Right ventricle myocardium superior (tissue), 1 donor: ENCODE data around the gene FBXL16. TPM values are rescaled to one million over a fixed set of nuclear protein-coding genes. Genes with fewer than 3 reads are reported as not detected.
"Not testable (repeated sequence)": the region's sequence is repeated elsewhere in the genome, so short reads cannot be mapped to it uniquely, and the experiment has no call there.

Source experiments
- ATAC-seq: fragments of 200-7000 bp; cut with Tn5 transposase; one replicate; pipeline ENCODE4 v1.9.1; 2020; ENCODE audit warnings: mild to moderate bottlenecking; ENCODE audit not compliant: poor library complexity
- DNase-seq: peaks from one replicate; pipeline ENCODE4 v3.0.0-alpha.2; 2020
- intact Hi-C: fragments of 100-400 bp; cut with DNase I; formaldehyde crosslinking; loops from one replicate; pipeline ENCODE4 v1.11.2; 2022
- total RNA-seq: library from RNA; stranded (reverse); fragmentation: NEBNext Ultra II Directional; extraction: Animal tissue kit (Norgen Biotek cat#: 25700); gene quantifications from one replicate; pipeline ENCODE4 v1.2.1, GENCODE V29; 2021
- donor health status: DM: no; HTN: yes; CAD: no; lungs with severe emphysema.

The FBXL16 gene
- total RNA-seq, 1 donor from 2014 or later = not detected

DNA sequence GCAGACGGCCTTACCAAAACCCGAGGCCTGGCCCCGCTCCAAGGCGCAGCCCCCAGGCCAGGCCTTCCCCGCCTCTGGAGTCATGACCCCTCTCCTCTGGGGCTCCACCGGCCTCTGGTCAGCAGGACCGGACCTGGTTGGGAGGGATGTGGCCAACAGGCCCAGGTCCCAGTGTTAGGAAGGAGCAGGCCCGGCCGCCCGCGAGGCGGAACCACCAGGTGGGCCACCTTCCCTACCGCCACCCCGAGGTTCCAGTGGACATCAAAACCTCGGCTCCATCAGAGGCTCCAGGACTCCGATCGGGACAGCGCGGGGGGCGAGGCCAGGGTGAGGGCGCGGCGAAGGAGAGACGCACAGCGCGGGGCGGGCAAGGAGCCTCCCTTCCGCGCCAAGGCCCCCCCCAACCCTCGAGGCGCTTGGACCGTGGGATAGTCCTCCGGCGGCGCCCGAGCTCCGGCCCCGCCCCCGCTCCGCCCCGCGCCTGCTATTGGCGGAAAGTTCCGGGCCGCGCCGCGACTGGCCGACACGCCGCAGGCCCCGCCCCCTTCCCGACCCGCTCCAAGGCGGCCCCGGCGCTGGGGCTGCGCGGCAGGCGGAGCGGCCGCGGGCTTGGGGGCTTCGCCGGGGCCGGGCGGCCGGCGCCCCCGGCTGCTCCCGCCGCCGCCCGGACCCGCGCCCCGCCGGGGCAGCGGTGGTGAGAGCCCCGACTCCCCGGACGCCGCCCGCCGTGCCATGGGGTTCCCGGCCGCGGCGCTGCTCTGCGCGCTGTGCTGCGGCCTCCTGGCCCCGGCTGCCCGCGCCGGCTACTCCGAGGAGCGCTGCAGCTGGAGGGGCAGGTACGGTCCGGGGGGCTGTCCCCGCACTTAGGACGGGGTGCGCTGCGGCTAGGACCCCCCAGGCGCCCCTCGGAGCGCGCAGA is 9.2 kb upstream of the FBXL16 start, which contains the start of gene METRN:
METRN (plus strand) TSS at position 561 of the 919 bp plus-strand sequence; CDS start at position 733, 172 bp downstream.
- peak; percentile 94 for ATAC-seq
- peak; percentile 96 for DNase-seq
- intact Hi-C loops = loop anchor here (2.0 to 5.0 kb wide), 2 partner anchors 70 to 342 kb away; no protein-coding TSS in a partner anchor

DNA sequence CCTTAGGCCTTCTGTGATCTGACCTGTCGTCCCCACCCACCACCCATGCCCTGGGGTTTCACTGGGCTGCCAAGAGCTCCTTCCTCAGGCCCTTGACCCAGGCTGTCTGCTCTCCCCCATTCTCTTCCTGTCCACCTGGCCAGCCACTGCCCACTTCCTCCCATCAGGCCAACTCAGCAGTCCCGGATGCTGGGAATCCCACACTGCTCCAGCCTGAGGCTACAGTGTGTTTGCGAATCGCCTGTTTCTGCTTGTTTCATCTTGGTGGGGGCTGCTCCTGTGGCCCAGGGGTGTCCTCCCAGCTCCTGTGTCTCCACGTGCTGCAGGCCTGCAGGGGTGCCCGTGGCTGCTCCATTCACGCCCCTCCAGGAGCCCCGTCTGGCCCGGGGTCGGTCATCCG is 8.5 kb upstream of the FBXL16 start:
- ATAC-seq = no peak
- intact Hi-C loops = loop anchor here (2.0 to 5.0 kb wide), 2 partner anchors 71 to 343 kb away; no protein-coding TSS in a partner anchor
- DNase-seq = no peak

DNA sequence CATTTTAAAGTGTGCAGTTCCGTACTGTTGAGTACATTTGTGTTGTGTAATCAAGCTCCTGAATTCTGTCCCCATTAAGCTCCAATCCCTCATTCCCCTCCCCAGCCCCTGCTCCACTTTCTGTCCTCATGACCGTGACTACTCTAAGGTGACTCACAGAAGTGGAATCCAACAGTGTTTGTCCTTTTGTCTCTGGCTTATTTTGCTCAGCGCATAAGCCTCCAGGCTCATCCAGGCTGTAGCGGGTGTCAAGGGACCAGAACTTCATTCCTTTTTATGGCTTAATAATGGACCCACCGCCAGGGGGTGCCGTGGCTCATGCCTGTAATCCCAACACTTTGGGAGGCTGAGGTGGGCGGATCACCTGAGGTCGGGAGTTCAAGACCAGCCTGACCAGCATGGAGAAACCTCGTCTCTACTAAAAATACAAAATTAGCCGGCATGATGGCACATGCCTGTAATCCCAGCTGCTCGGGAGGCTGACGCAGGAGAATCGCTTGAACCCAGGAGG is 7.2 kb upstream of the FBXL16 start:
- not testable (repeated sequence) for ATAC-seq, DNase-seq
- intact Hi-C loops = loop anchor here (5.0 kb wide), 1 partner anchor 345 kb away; no protein-coding TSS in a partner anchor

DNA sequence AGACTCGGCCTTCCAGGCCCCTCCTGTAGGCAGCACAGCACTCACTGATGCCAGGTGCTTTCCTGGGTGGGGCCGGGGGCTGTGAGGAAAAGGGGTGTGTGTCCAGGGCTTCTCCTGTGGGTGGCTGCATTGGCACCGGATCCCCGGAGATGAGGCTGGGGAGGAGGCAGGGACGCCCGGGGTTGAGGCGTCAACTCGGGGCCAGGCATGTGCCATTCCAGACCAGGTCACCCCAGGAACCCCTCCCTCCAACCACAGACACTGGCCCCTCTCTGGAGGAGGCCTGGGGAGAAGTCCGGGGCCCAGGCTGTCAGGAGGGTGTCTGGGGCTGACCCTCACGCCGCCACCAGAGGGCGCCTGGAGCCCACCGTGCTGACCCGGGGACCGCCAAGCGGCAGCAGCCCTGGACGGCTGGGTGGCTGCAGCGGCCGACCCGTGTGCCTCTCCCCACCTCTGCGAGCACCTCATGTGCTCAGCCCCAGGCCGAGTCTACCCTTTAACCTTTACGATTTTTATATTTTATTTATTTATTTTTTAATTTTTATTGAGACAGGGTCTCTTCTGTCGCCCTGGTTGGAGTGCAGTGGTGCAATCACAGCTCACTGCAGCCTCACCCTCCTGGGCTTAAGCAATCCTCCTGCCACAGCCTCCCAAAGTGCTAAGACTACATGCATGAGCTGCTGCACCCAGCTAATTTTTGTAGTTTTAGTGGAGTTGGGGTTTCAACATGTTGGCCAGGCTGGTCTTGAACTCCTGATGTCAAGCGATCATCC is 6.1 kb upstream of the FBXL16 start:
- ATAC-seq (peak; percentile 74), DNase-seq (peak; percentile 88)
- intact Hi-C loops = loop anchor here (5.0 kb wide), 1 partner anchor 346 kb away; no protein-coding TSS in a partner anchor

DNA sequence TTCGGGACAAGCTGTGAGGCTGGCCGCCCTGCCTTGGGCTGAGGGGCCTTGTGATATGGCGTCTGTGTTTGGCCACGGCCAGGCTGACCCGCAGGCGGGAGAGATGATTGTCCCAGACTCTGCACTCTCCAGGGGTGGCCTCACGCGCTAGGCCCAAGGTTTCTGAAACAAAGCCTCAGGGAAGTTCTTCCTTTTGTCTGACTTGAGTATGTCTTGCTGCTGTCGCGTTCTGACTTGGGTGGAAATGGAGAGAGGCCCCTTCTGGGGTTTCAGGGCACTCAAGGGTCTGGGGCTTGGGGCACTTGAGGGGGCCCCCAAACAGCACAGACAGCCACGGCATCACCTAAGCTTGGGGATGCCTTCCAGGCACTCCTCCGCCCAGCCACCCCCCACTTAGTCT is 5.5 kb upstream of the FBXL16 start:
- intact Hi-C loops = loop anchor here (5.0 kb wide), 1 partner anchor 346 kb away; no protein-coding TSS in a partner anchor
- no peak for ATAC-seq

DNA sequence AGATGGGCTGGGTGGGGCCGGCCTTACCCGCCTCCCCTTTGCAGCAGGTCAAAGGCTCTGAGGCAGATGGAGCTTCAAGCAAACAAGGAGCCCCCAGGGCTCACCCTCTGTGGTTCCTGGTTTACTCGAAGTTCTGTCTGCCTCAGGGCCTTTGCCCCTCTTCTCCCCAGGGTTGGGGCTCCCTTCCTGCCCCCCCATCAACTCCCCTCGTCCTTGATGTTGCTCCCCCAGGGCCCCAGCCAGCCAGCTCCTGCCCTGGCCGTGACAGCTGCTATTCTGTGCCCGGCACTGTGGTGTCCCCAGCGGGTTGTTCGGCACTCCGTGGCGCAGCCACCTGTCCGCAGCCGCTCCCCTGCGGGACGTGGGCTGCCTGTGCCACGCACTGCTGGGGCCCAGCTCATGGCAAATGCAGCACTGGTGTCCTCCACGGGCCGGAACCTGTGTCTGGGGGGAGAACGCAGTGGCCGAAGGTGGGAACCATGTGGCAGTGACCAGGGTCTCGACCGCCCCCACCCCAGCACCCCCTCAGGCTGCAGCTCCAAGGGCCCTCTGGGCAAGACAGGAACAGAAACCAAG is 5.0 kb upstream of the FBXL16 start:
- ATAC-seq (no peak), DNase-seq (no peak)
- intact Hi-C loops = loop anchor here (5.0 kb wide), 1 partner anchor 347 kb away; no protein-coding TSS in a partner anchor

More for the DNA sequence above, 5.5 kb upstream of the FBXL16 start:
- no peak for DNase-seq

DNA sequence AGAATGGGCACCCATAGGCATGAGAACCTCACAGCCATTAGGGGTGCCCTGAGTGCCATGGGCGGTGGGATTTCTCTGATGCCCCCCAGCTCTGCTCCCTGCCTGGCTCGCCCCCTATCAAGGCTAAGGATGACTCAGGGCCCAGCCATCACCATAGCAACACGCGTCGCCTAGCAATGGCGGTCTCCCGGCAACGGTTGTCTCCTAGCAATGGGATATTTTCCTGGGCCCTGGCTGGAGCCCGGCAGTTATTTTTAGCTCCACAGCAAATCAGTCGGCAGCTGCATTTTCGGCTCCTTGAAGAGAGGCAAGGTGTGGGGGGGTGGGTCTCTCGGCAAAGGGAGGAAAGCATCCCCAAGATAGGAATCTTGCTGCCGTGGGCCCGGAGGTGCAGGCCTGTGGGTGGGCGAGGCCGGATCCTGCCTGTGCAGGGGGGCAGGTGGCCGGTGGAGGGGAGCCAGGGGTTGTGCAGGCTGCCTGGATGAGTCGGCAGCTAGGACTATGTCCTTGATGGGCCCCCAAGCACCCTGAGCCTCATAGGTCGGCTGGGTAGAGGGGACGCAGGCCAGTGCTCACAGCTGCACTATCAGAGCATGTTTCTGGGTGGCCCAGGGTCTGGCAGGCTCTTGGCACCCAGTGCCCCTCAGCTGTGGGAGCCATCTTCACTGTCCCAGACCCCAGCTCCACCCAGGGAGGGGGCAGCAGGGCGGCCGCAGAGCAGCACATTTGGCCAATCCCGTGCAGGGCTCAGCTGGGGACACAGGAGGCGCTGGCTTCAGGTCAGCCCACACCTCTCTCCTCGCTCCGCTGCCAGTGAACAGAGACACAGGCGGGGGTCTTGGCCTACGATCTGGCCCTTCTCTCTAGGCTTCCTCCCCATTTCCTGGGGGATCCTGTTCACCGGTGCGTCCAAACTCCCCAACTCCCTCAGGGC is 4.2 kb upstream of the FBXL16 start:
- ATAC-seq (no peak), DNase-seq (no peak)
- intact Hi-C loops = loop anchor here (5.0 kb wide), 1 partner anchor 347 kb away; no protein-coding TSS in a partner anchor

DNA sequence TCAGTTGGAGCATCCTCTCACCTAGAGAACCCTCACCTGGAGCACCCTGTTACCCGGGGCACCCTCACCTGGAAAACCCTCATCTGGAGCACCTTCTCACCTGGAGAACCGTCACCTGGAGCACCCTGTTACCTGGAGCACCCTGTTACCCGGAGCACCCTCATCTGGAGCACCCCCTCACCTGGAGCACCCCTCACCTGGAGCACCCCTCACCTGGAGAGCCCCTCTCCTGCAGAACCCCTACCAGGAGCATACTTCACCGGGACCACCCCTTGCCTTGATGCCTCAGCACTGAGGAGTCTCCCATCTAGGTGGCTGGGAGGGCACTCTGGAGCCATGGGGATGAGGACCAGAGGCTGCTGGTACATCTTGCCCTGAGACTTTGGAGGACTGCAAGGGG is 3.4 kb upstream of the FBXL16 start:
- DNase-seq (no peak), ATAC-seq (no peak)
- intact Hi-C loops = no loop called here

DNA sequence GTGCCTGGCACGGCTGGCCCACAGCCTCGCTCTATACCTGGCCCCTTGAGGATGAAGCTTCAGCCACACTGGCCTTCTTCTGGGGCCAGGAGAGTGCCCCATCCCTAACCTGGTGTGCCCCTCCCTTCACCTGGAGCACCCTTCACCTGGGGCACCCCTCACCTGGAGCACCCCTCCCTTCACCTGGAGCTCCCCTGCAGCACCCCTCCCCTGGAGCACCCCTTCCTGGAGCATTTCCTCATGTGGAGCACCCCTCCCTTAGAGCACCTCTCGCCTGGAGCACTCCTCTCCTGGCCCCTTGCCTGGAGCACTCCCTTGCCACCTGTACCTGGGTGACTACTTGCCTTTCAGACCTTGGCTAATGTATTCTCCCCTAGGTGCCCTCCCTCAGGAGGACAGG is 2.4 kb upstream of the FBXL16 start:
- intact Hi-C loops = no loop called here
- DNase-seq (no peak), ATAC-seq (no peak)

DNA sequence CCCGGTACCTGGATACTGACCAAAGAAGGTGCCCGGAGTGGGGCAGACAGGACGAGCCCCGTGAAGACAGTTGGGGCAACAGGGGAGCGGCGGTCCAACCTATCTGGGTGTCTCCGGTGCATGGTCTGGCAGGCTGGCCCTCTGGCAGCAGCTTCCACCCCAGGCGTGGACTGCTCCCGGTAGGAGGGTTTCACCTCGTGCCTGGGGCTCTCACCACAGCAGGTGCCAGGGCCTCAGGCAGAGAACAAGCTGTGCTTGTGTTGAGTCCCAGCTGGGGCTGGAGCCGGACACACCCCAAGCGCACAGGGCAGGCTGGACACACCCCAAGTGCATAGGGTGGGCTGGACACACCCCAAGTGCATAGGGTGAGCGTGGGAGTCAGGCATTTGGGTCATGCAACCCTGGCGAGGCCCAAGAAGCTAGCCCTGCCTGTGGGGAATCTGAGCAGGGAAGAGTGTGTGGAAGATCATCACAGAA is 1.5 kb upstream of the FBXL16 start:
- ATAC-seq (no peak), DNase-seq (no peak)
- intact Hi-C loops = no loop called here

DNA sequence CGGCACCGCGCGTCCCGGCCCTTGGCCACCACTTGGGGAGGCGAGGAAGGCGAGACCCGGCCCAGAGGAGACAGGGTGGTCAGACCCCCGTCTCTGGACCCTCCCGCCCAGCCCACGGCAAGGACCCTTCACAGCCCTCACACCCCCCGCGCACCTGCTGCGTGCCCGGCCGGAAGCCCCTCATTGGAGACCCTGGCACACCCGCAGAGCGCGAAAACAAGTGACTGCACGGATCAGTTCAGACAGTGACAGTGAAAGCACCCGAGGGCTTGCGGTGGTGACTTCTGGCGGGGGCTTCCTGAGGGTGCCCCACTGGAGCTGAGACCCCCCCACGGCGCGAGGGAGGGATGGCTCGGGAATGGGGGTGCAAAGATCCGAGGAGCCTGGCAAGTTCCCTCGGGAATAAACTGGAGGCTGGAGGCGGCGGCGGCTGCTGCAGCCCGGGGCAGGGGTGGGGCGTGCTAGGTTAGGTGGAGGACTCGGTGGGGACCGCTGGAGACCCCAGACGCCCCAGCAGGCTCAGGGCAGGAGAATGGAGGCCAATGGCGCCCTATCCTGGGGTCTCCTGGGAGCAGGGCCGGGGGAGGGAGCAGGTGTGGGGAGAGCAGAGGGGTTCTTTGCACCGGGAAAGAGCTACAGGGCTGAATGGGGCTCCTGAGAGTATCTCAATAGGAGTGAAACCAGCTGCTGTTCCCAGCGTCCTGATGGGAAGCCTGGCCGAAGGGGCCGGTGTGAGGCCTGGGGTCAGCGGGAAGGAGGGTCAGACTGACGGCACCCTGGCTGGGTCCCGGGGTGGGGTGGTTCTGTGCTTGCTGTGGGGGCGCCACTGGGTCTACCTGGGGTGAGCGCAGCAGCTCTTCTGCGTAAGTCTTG is 824 bp upstream of the FBXL16 start:
- intact Hi-C loops = no loop called here
- ATAC-seq = no peak
- DNase-seq = no peak

DNA sequence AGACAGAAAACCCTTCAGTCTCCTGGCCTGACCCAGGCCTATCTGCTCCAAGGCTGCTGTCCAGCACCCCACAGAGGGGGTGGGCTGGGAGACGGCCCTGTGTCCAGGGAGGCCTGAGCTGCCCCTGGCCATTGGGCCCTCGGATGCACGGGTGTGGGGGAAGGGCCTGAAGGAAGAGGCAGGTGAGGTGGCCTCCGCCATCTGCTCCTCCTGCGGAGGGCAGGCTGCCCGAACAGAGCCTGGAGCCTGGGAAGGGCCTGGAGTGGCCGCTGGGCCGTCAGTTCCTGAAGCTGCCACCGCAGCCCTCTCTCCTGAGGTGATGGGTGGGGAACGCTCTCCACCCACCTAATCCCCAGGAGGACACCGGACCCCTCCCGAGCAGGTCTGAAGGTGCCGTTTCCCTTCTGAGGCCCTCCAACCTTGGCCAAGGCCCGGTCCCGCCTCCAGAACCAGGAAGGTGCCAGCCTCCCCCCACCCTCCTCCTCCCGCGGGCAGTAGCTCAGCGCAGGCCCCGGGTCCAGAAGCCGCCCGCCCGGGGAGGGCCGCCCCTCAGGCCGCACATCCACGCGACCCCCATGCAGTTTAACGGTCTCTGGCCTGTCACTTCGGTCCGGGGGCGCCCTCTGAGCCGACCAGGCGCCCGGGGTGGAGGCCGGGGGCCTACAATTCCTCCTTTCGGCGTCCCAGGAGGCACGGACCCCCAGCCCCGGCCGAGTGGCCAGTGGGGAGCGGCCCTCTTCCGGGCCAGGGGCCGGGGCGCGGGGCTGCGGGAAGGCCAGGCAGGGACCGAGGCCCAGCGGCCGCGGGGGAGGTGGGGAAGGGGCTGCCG is 835 bp downstream of the FBXL16 start:
- ATAC-seq = no peak
- DNase-seq = no peak
- intact Hi-C loops = no loop called here

DNA sequence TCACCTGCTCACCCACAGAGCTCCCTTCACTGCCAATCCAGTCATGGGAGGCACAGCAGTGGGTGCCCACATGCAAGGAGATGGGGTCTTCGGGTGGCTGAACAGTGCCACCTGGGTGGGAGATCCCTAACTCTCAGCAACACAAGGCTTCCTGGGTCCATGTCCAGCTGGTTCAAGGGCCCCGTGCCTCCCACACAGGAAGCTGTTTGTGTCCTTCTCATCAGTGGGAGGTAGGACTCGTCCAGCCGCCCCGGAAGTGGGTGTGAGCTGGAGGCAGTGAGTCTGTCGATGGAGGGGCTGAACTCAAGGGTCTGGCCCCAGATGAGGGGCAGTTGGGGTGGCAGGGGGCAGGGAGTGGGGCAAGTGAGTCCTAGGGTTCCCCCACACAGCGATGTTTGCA is 1.6 kb downstream of the FBXL16 start:
- ATAC-seq (no peak), DNase-seq (no peak)
- intact Hi-C loops = no loop called here

DNA sequence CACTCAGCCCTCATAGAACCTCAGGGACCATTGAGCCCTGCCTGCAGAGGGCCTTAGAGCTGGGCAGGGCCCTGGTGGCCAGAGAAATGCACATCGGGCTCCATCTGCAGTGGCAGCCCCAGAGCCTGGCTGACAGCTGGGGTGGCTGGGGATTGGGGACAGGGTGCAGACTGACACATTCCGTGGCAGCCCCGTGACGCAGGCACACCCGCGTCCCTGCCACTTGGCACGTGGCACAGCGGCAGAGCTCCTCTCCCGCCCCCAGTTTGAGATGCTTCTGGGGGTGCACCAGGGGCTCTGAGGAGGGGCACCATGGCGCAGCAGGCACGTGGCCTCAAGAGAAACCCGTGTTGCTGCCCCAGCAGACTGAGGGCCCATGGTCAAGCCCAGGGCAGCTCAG is 2.2 kb downstream of the FBXL16 start:
- intact Hi-C loops = no loop called here
- DNase-seq (no peak), ATAC-seq (no peak)

DNA sequence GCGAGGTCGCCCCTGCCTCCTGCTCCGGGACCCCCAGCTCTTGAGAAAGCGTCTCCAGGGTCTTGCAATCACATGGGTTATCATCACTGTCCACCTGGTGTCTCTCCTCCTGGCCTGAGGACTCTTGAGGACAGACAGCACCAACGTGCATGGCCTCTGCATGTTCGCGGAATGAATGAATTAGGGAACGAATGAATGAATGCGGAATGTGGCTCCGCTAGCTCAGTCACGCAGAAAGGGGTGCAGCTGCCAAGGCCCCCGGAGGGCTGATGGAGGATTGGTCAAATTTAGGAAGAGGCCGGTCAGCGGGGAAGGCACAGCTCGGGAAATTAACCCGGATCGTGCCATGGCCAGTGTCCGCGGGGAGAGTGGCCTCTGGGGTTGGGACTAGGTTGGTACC is 3.3 kb downstream of the FBXL16 start:
- intact Hi-C loops = no loop called here
- ATAC-seq = no peak
- DNase-seq = no peak
